Measurements from ENCODE around the gene CTBP2. TPM values are rescaled to one million over a fixed set of nuclear protein-coding genes. Genes with fewer than 3 reads are reported as not detected.

Gene CTBP2
- total RNA-seq, 2 donors from 2014 or later: 75.3 to 109 TPM

DNA sequence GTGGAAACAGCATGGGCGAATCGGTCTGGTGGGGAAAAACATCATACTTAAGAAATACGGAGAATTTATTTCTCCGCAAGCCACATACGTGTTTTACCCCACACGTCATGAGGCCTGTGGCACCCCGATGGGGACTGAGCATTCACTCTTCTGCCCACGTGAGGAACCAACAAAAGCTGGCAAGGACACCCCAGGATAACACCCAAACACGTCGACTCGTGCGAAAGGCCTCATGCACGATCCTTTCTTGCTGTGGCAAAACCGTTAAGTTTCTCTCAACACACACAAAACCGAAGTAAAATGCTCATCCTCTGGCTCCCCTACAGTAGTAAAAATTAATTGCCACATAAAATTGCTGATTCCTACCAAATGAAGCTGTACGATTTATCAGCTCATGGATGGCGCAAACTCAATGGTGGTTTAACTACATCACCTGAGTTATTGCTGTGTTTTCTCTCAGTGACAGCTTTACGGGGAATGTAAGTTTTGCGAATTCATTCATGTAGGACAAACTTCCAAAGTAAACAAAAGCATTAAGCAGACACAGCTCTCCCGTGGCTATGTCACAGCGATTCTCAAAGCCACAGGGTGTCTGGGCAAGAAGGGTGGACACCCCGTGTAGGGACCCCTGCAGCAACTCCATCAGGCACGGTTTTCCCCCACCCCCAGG is 97.0 kb downstream of the CTBP2 start:
- Histone ChIP-seq H3K9ac (ENCODE audit: extremely low read depth, low read length, poor library complexity, severe bottlenecking) (no peak overlapping the region), H3K27me3 (ENCODE audit: control insufficient read depth, insufficient read depth, low read length, poor library complexity, severe bottlenecking) (no peaks in the 10 kb centered on the region), H3K27ac (ENCODE audit: low read depth, low read length) (no peak overlapping the region), H3K36me3 (ENCODE audit: control insufficient read depth, insufficient read depth, low read length) (peaks cover 22% of the 10 kb centered on the region), H3K9me3 (ENCODE audit: control insufficient read depth, low read length) (no peaks in the 10 kb centered on the region), H3K4me3 (ENCODE audit: low read length) (no peak overlapping the region), H3K4me1 (ENCODE audit: control insufficient read depth, insufficient read depth, low read length) (no peaks in the 10 kb centered on the region)
- 95 to 96% methylated on average over 22 to 23 of the region's 23 CpGs for WGBS, 2 experiments (ENCODE audit: insufficient coverage in 1 of 2, insufficient read length in 1 of 2)
- peaks cover 18% of the 10 kb centered on the region for H3K4me1 Mint-ChIP-seq
- H3K9me3 Mint-ChIP-seq: no peaks in the 10 kb centered on the region
- no peak overlapping the region for H3K4me3 Mint-ChIP-seq
- H3K27ac Mint-ChIP-seq: no peak overlapping the region
- H3K27me3 Mint-ChIP-seq (ENCODE audit: insufficient read depth): no peaks in the 10 kb centered on the region
- no peak for DNase-seq
- peaks cover 19% of the 10 kb centered on the region for H3K36me3 Mint-ChIP-seq (ENCODE audit: low read depth)
- TF ChIP-seq, protein P1, sequence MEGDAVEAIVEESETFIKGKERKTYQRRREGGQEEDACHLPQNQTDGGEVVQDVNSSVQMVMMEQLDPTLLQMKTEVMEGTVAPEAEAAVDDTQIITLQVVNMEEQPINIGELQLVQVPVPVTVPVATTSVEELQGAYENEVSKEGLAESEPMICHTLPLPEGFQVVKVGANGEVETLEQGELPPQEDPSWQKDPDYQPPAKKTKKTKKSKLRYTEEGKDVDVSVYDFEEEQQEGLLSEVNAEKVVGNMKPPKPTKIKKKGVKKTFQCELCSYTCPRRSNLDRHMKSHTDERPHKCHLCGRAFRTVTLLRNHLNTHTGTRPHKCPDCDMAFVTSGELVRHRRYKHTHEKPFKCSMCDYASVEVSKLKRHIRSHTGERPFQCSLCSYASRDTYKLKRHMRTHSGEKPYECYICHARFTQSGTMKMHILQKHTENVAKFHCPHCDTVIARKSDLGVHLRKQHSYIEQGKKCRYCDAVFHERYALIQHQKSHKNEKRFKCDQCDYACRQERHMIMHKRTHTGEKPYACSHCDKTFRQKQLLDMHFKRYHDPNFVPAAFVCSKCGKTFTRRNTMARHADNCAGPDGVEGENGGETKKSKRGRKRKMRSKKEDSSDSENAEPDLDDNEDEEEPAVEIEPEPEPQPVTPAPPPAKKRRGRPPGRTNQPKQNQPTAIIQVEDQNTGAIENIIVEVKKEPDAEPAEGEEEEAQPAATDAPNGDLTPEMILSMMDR (conservative IDR thresholded peaks at IDR 0.05): no peak

DNA sequence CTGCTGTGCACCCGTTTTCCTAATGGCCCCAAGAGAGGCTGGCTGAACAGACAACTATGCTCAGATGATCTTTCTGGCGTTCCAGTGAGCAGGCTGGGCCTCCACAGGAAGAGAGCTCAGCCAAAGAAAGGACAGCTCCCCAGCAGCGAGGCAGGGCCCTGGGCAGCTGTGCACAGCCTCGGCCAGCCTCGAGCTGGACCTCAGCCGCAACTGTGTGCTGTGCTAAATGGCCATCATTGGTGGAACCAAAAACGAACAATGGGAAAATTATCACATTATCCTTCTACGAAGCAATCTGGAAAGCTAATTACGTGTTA is 97.5 kb downstream of the CTBP2 start:
- H3K9ac ChIP-seq (ENCODE audit: extremely low read depth, low read length, poor library complexity, severe bottlenecking): no peak overlapping the region
- Mint-ChIP-seq H3K36me3 (ENCODE audit: low read depth) (peaks cover 24% of the 10 kb centered on the region), H3K4me1 (peaks cover 23% of the 10 kb centered on the region), H3K27ac (no peak overlapping the region), H3K27me3 (ENCODE audit: insufficient read depth) (no peaks in the 10 kb centered on the region), H3K4me3 (no peak overlapping the region), H3K9me3 (no peaks in the 10 kb centered on the region)
- H3K9me3 ChIP-seq (ENCODE audit: control insufficient read depth, low read length): no peaks in the 10 kb centered on the region
- no peak for DNase-seq
- H3K27ac ChIP-seq (ENCODE audit: low read depth, low read length): no peak overlapping the region
- no peaks in the 10 kb centered on the region for H3K27me3 ChIP-seq (ENCODE audit: control insufficient read depth, insufficient read depth, low read length, poor library complexity, severe bottlenecking)
- H3K4me1 ChIP-seq (ENCODE audit: control insufficient read depth, insufficient read depth, low read length): no peaks in the 10 kb centered on the region
- TF ChIP-seq, protein P1 (conservative IDR thresholded peaks at IDR 0.05): no peak
- H3K36me3 ChIP-seq (ENCODE audit: control insufficient read depth, insufficient read depth, low read length): peaks cover 22% of the 10 kb centered on the region
- 92 to 96% methylated on average over 9 of the region's 9 CpGs for WGBS, 2 experiments (ENCODE audit: insufficient coverage in 1 of 2, insufficient read length in 1 of 2)
- no peak overlapping the region for H3K4me3 ChIP-seq (ENCODE audit: low read length)

DNA sequence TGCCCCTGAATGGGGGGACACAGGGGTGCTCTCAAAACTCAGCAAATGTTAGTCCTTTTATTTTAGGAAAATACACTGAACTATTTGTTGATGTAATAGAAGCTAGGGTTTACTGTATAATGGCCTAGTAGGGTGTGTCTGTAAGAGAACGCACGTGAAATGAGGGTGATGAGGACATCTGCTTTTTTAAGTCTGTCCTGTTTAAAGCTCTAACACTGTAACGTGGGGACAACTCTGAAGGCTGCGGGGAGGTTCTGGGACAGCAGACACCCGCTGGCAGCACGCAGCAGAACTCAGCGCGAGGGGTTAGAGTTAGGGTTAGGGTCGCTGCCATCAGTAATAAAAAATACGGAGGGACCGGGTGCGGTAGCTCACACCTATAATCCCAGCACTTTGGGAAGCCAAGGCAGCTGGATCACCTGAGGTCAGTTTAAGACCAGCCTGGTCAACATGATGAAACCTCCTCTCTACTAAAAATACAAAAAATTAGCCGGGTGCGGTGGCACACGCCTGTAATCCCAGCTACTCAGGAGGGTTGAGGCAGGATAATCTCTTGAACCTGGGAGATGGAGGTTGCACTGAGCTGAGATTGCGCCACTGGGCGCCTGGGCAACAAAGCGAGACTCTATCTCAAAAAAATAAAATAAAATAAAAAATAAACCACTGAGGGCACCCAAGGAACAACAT is 98.0 kb downstream of the CTBP2 start:
- Mint-ChIP-seq H3K27ac (peak overlapping the region; percentile 17), H3K27me3 (ENCODE audit: insufficient read depth) (no peaks in the 10 kb centered on the region), H3K9me3 (no peaks in the 10 kb centered on the region), H3K4me1 (peaks cover 27% of the 10 kb centered on the region), H3K36me3 (ENCODE audit: low read depth) (peaks cover 26% of the 10 kb centered on the region), H3K4me3 (no peak overlapping the region)
- no peak overlapping the region for H3K4me3 ChIP-seq (ENCODE audit: low read length)
- no peak for DNase-seq
- peaks cover 22% of the 10 kb centered on the region for H3K36me3 ChIP-seq (ENCODE audit: control insufficient read depth, insufficient read depth, low read length)
- H3K27ac ChIP-seq (ENCODE audit: low read depth, low read length): no peak overlapping the region
- H3K9ac ChIP-seq (ENCODE audit: extremely low read depth, low read length, poor library complexity, severe bottlenecking): no peak overlapping the region
- no peaks in the 10 kb centered on the region for H3K4me1 ChIP-seq (ENCODE audit: control insufficient read depth, insufficient read depth, low read length)
- H3K9me3 ChIP-seq (ENCODE audit: control insufficient read depth, low read length): no peaks in the 10 kb centered on the region
- no peaks in the 10 kb centered on the region for H3K27me3 ChIP-seq (ENCODE audit: control insufficient read depth, insufficient read depth, low read length, poor library complexity, severe bottlenecking)
- 92 to 97% methylated on average over 13 to 18 of the region's 18 CpGs for WGBS, 2 experiments (ENCODE audit: insufficient coverage in 1 of 2, insufficient read length in 1 of 2)
- TF ChIP-seq, protein P1 (conservative IDR thresholded peaks at IDR 0.05): no peak

Measured in endodermal cell (in vitro differentiated cells).